Immature natural killer cell (primary cell): ENCODE results near the gene SSR3. TPM values are rescaled to one million over a fixed set of nuclear protein-coding genes. Genes with fewer than 3 reads are reported as not detected.
"Not testable (repeated sequence)": the region's sequence is repeated elsewhere in the genome, so short reads cannot be mapped to it uniquely, and the experiment has no call there.

Experiments
- DNase-seq, 3 donors: peaks; one replicate each; pipeline ENCODE4 v3.0.0; 2022; ENCODE audit warnings: mixed read lengths in 1 of 3
- H3K27ac Mint-ChIP-seq, 6 donors: one replicate each; pipeline ENCODE4 v1.8.0; 2020; ENCODE audit warnings: mixed read lengths in 6 of 6, mild to moderate bottlenecking in 5 of 6, inconsistent platforms in 4 of 6, moderate library complexity in 3 of 6
- H3K27me3 Mint-ChIP-seq, 3 donors: one replicate each; pipeline ENCODE4 v1.8.0; 2020 to 2021; ENCODE audit warnings: low read depth in 3 of 3, mild to moderate bottlenecking in 3 of 3, mixed read lengths in 3 of 3, moderate library complexity in 3 of 3, inconsistent platforms in 1 of 3
- H3K36me3 Mint-ChIP-seq, 3 donors: one replicate each; pipeline ENCODE4 v1.8.0; 2020; ENCODE audit warnings: mixed read lengths in 3 of 3, inconsistent platforms in 2 of 3, mild to moderate bottlenecking in 2 of 3
- H3K4me1 Mint-ChIP-seq, 2 donors: one replicate each; pipeline ENCODE4 v1.8.0; 2020; ENCODE audit warnings: inconsistent platforms in 2 of 2, mild to moderate bottlenecking in 2 of 2, mixed read lengths in 2 of 2, moderate library complexity in 1 of 2
- H3K4me3 Mint-ChIP-seq, 5 donors: one replicate each; pipeline ENCODE4 v1.8.0; 2020; ENCODE audit warnings: mild to moderate bottlenecking in 5 of 5, mixed read lengths in 5 of 5, inconsistent platforms in 3 of 5, moderate library complexity in 3 of 5
- H3K9me3 Mint-ChIP-seq, 6 donors: one replicate each; pipeline ENCODE4 v1.8.0; 2020; ENCODE audit warnings: mild to moderate bottlenecking in 6 of 6, mixed read lengths in 6 of 6, inconsistent platforms in 4 of 6, moderate library complexity in 3 of 6
- polyA plus RNA-seq, 3 donors: library from polyadenylated mRNA; unstranded; fragments of 300-500 nt; fragmentation: Illumina TruSeq; gene quantifications; one replicate each; pipeline ENCODE4 v1.2.3, GENCODE V29; 2021

Gene SSR3
- polyA plus RNA-seq, 3 donors from 2014 or later = 83.8 to 121 (median 93.9) TPM

DNA sequence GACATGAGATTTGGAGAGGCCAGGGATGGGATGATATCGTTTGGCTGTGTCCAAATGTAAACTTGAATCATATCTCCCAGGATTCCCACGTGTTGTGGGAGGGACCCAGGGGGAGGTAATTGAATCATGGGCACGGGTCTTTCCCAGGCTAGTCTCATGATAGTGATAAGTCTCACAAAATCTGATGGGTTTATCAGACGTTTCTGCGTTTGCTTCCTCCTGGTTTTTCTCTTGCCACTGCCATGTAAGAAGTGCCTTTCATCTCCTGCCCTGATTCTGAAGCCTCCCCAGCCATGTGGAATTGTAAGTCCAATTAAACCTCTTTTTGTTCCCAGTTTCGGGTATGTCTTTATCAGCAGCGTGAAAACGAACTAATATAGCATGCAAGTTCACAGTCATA lies 7.6 kb upstream of the SSR3 start:
- H3K27me3 Mint-ChIP-seq, H3K36me3 Mint-ChIP-seq, H3K4me1 Mint-ChIP-seq, H3K4me3 Mint-ChIP-seq, H3K27ac Mint-ChIP-seq, H3K9me3 Mint-ChIP-seq, DNase-seq: not testable (repeated sequence)

DNA sequence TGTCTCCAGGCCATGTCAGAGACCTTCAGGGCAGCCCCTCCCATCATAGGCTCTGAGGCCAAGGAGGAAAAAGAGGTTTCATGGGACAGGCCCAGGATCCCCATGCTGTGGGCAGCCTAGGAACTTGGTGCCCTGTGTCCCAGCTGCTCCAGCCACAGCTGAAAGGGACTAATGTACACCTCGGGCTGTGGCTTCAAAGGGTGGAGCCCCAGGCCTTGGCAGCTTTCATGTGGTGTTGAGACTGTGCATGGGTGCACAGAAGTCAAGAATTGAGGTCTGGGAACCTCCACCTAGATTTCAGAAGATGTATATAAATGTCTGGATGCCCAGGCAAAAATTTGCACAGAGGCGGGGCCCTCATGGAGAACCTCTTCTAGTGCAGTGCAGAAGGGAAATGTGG lies 6.6 kb upstream of the SSR3 start:
- Mint-ChIP-seq H3K27me3 (peaks cover 0 to 4% (median 2%) of the 10 kb centered on the region in 3 donors), H3K4me1 (no peaks in the 10 kb centered on the region), H3K4me3 (no peak overlapping the region), H3K9me3 (no peaks in the 10 kb centered on the region), H3K36me3 (no peaks in the 10 kb centered on the region), H3K27ac (no peak overlapping the region)
- DNase-seq = no peak

DNA sequence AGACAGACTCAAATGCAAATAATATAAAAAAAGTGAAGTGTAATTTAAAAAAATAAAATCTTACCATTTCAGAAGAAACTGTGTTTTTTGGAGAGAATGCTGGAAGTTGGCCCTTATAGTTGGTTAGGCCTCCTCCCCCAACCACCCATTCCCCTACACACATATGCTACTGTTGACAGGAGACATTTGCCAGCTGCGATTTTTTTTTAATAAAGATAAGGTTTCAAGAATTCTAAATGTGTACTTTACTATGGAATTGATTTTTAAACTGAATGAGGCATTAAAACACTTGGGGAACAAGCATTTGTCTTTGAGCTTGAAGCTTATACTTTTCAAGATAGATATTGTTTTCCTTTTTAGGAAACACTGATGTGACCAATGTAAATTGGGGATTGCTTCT lies 4.4 kb upstream of the SSR3 start:
- Mint-ChIP-seq H3K36me3 (no peaks in the 10 kb centered on the region), H3K4me3 (no peak overlapping the region), H3K27ac (no peak overlapping the region), H3K27me3 (peaks cover 6 to 13% (median 12%) of the 10 kb centered on the region in 3 donors), H3K4me1 (peaks cover 8 to 18% of the 10 kb centered on the region in 2 donors), H3K9me3 (no peaks in the 10 kb centered on the region)
- DNase-seq = no peak

DNA sequence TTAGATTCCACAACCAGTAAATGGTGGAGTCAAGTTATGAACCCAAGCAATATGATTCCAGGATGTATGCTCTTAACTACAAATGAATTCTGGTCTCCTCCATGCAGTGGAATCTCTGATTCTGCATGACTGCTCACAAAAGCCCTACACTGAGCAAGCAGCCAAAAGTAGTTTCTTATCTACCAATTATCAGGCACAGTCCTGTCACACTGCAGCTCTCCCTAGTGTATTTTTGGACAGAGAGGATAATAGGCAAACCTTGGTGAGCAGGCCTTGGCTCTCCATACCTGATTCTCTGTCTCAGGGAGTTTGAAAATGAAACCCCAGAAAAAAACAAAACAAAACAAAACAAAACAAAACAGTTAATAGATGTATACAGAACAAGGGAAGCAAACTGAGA lies 3.5 kb upstream of the SSR3 start:
- no peak for DNase-seq
- H3K4me1 Mint-ChIP-seq = peaks cover 17 to 27% of the 10 kb centered on the region in 2 donors
- H3K36me3 Mint-ChIP-seq = no peaks in the 10 kb centered on the region
- no peak overlapping the region for H3K4me3 Mint-ChIP-seq
- H3K27ac Mint-ChIP-seq = no peak overlapping the region
- peaks cover 6 to 12% (median 10%) of the 10 kb centered on the region in 3 donors for H3K27me3 Mint-ChIP-seq
- H3K9me3 Mint-ChIP-seq = no peaks in the 10 kb centered on the region

DNA sequence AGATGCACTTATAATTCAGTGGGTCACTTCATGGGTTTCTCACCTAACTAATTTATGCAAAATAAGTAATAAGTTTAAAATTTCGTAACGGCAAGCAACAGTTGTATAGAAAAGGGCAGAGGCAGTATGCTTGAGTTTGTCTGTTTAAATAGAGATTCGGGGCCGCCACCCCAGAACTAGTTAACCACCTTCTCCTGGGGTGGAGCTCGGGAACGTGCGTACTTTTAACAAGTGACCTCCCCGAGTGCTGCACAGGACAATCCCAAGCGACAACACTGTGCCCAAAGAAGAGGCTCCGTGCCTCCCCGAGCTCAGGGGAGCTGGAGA lies 439 bp downstream of the SSR3 start:
- Mint-ChIP-seq H3K36me3 (peaks cover 4 to 23% (median 7%) of the 10 kb centered on the region in 3 donors), H3K4me3 (peak overlapping the region; percentile 93 to 98 (median 95)), H3K4me1 (peaks cover 36 to 66% of the 10 kb centered on the region in 2 donors), H3K9me3 (no peaks in the 10 kb centered on the region), H3K27me3 (peaks cover 6 to 11% (median 10%) of the 10 kb centered on the region in 3 donors), H3K27ac (peak overlapping the region; percentile 78 to 96 (median 92))
- no peak for DNase-seq

DNA sequence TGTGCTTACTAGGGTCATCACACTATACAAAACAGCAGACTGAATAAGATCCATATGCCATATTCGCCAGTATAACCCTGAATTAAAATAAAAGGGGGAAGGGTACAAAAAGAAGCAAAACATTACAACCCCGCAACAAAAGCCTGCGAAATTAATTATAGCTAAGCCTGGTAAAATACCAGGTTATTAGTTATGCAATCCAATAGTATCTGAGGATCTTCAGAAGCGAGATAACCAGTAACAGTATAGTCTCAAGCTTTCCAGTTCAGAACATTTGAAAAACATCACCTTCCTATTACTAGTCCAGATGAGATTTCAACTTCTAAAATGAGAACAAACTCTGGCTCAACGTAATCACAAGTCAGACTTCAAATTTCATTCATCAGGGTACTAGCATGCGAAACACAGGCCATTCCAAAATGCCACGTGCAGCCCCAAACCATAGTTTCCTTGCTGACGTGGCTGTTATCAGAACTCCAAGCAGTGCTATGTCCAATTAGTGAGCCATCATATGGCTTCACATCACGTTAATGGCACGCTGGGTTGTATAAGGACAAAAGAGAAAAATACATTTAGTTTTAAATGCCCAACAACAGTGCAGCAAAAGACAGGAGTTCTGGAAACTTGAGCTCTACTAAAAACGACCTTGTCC lies 1.1 kb downstream of the SSR3 start:
- Mint-ChIP-seq H3K4me1 (peaks cover 36 to 68% of the 10 kb centered on the region in 2 donors), H3K4me3 (peak overlapping the region; percentile 93 to 98 (median 95)), H3K27ac (peak overlapping the region; percentile 69 to 96 (median 91)), H3K27me3 (peaks cover 6 to 11% (median 10%) of the 10 kb centered on the region in 3 donors), H3K36me3 (peaks cover 4 to 24% (median 8%) of the 10 kb centered on the region in 3 donors), H3K9me3 (no peaks in the 10 kb centered on the region)
- no peak for DNase-seq

DNA sequence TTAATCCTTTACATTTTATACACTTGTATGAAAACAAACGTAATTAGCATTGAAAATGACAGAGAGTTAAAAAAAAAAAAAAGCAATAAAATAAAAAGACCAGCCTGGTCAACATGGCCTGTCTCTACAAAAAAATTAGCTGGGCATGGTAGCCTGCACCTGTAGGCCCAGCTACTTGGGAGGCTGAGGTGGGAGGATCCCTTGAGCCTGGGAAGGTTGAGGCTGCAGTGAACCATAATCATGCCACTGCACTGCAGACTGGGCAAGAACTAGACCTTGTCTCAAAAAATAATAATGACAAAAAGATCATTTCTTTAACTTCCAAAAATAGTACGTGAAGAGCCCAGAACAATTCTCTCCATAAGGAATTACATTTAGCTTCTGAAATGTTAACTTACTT lies 1.9 kb downstream of the SSR3 start:
- peaks cover 6 to 11% (median 8%) of the 10 kb centered on the region in 3 donors for H3K27me3 Mint-ChIP-seq
- H3K27ac Mint-ChIP-seq = no peak overlapping the region
- H3K9me3 Mint-ChIP-seq = no peaks in the 10 kb centered on the region
- H3K4me3 Mint-ChIP-seq = peak overlapping the region; percentile 50 to 97 (median 94)
- peaks cover 4 to 29% (median 11%) of the 10 kb centered on the region in 3 donors for H3K36me3 Mint-ChIP-seq
- no peak for DNase-seq
- peaks cover 36 to 70% of the 10 kb centered on the region in 2 donors for H3K4me1 Mint-ChIP-seq

DNA sequence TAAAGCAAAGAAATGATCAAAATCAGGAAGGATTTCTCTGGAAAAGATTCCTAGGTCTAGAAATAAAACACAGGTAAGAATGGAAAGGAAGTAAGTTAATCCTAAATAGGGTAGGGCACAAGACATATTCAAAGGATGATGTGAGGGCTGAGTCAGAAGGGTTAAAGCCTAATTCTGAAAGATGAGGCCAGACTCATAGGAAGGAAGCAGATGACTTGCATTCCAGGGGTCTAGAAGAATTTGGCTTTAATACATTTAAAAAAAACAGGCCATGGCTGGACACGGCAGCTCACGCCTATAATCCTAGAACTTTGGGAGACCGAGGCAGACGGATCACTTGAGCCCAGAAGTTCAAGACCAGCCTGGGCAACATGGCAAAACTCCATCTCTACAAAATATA lies 3.2 kb downstream of the SSR3 start:
- Mint-ChIP-seq H3K4me1 (peaks cover 39 to 82% of the 10 kb centered on the region in 2 donors), H3K9me3 (no peaks in the 10 kb centered on the region), H3K36me3 (peaks cover 9 to 38% (median 11%) of the 10 kb centered on the region in 3 donors), H3K4me3 (no peak overlapping the region), H3K27me3 (peaks cover 6 to 11% (median 8%) of the 10 kb centered on the region in 3 donors), H3K27ac (peak overlapping the region in 1 of 6 donors; percentile 53)
- DNase-seq = no peak

DNA sequence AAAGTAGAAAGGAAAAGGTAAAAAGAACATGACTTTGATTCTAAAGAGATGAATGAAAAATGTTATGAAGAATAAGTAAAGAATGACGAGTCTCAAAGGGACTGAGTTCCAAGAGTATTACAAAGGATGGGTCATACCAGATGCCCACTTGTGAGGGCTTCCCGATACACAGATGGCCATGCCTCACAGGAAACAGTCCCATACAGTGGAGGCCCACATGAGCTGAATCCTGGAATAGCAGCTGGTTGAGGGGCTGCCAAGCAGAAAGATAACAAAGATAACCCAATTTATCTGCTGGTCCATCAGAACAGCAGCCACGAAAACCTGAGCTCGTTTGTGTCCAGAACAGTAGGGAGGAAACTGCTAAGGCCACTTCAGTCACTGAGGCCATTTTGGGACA lies 3.7 kb downstream of the SSR3 start:
- H3K4me1 Mint-ChIP-seq = peaks cover 41 to 85% of the 10 kb centered on the region in 2 donors
- DNase-seq = no peak
- peak overlapping the region in 1 of 6 donors; percentile 45 for H3K27ac Mint-ChIP-seq
- H3K4me3 Mint-ChIP-seq = no peak overlapping the region
- peaks cover 6 to 11% (median 8%) of the 10 kb centered on the region in 3 donors for H3K27me3 Mint-ChIP-seq
- H3K9me3 Mint-ChIP-seq = no peaks in the 10 kb centered on the region
- H3K36me3 Mint-ChIP-seq = peaks cover 11 to 41% (median 14%) of the 10 kb centered on the region in 3 donors

DNA sequence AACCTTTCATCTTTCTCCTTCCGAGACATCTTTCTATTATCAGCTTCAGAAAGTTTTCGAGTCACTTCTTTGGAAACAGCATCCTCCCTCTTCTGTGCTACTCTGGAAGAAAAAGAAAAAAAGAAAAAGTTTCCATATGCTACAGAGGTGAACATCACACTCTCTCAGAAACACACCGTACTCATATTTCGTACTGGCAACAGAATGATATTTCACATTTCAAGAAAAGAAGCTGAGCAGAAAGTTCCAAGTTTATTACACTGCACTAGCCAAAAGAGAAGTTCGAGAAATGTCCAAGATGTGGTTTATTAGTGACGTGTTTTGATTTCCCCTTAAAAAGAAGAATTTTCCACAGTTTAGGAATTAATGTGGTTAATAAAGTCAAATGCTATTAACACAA lies 6.0 kb downstream of the SSR3 start:
- Mint-ChIP-seq H3K4me1 (peaks cover 31 to 69% of the 10 kb centered on the region in 2 donors), H3K27ac (no peak overlapping the region), H3K4me3 (no peak overlapping the region), H3K36me3 (peaks cover 11 to 44% (median 17%) of the 10 kb centered on the region in 3 donors), H3K27me3 (no peaks in the 10 kb centered on the region), H3K9me3 (no peaks in the 10 kb centered on the region)
- no peak for DNase-seq

DNA sequence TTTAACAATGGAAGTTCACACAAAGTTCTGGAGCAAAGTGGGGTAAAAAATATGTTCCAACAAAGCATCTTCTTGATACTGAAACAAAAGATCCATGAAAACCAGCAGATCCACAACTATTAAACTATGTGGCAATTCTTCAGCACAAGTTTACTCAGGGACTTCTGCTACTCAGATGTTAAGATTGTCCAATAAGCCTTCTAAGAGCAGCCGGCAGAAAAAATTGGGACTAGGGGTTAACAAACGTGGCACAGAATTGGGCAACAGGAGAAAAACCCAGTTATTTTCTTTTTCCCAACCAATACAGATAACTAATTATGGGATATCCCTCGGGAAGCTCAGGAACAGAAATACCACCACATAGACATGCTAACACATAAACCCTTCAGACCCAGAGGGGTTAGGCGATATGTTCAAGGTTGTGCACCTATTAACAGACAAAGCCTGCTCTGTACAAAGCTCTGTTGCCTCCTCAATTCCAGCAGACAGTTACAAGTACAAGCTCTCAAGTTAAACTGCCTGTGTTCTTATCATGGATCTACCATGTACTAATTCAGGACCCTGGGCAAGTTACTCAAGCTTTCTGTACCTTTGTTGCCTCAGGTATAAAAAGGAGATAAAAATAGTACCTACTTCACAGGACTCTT lies 6.8 kb downstream of the SSR3 start:
- DNase-seq = no peak
- Mint-ChIP-seq H3K27me3 (no peaks in the 10 kb centered on the region), H3K36me3 (peaks cover 11 to 46% (median 19%) of the 10 kb centered on the region in 3 donors), H3K4me1 (peaks cover 25 to 62% of the 10 kb centered on the region in 2 donors), H3K9me3 (no peaks in the 10 kb centered on the region), H3K27ac (no peak overlapping the region), H3K4me3 (no peak overlapping the region)

DNA sequence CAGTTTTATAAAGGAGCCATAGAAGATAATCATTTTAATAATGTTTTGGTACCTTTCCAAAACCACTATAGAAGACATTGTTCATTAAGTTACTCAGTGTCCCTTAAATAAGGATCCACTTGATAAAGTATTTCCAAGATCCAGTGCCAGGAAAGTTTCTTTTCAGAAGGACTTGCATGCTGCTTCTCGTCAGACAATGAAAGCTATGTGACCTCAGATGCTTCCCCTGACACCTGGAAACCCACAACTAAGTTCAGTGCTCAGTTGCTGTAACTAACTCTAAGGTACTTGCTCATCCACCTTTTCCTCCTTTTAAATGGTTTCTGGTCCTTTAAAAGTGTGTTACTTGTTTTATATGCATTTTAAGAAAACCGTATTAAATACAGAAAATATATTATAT lies 7.3 kb downstream of the SSR3 start:
- Mint-ChIP-seq H3K27me3 (no peaks in the 10 kb centered on the region), H3K9me3 (no peaks in the 10 kb centered on the region), H3K27ac (no peak overlapping the region), H3K4me3 (no peak overlapping the region), H3K36me3 (peaks cover 11 to 50% (median 23%) of the 10 kb centered on the region in 3 donors), H3K4me1 (peaks cover 21 to 57% of the 10 kb centered on the region in 2 donors)
- DNase-seq = no peak

DNA sequence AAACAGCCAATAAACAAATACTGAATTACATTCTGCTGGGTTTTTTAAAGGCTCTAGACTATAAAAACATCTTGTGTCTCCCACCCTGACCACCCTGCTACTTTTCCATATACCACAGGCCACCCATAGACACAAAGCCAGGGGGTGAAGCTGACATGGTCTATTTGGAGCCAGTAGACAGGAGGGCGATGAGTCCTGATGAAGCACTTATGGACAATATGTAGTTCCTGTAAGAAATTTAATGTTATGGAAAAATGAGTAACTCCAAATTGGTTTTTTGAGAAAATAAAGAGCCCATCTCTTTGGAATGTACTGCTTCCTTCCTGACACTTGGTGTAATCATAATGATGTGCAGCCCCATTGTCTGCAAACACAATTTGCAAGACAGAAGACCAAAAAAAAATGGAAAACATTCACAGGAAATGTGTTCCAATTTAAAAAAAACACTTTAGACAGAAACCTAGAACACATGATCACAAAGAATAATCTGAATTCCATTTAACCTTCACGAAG lies 11.8 kb downstream of the SSR3 start:
- Mint-ChIP-seq H3K27ac (peak overlapping the region in 2 of 6 donors; percentile 6 to 49), H3K4me3 (no peak overlapping the region), H3K36me3 (peaks cover 5 to 35% (median 18%) of the 10 kb centered on the region in 3 donors), H3K4me1 (peaks cover 7 to 23% of the 10 kb centered on the region in 2 donors), H3K9me3 (no peaks in the 10 kb centered on the region), H3K27me3 (no peaks in the 10 kb centered on the region)
- DNase-seq = no peak
